GM15510 (cell line): Measurements from ENCODE around the gene COA1.

Source experiments
- POLR2A ChIP-seq: IDR thresholded peaks from 3 replicates; pipeline ENCODE4 v1.6.1; 2011; ENCODE audit warnings: borderline replicate concordance; ENCODE audit not compliant: insufficient read length; ENCODE audit errors: extremely low read depth

COA1 gene

DNA sequence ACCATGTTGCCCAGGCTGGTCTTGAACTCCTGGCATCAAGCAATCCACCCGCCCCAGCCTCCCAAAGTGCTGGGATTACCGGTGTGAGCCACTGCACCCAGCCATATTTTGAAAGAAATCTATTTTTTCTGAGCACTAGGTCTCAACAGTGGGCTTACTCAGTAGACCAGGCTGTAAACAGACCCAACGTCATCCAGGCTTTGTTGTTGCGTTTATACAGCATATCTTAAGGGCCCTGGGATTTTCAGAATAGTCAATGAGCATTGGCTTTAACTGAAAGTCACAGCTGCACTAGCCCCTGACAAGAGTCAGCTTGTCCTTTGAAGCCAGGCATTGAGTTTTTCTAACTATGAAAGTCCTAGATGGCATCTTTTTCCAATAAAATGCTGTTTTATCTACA is 96.6 kb downstream of the COA1 start:
- TF ChIP-seq POLR2A = no peak

DNA sequence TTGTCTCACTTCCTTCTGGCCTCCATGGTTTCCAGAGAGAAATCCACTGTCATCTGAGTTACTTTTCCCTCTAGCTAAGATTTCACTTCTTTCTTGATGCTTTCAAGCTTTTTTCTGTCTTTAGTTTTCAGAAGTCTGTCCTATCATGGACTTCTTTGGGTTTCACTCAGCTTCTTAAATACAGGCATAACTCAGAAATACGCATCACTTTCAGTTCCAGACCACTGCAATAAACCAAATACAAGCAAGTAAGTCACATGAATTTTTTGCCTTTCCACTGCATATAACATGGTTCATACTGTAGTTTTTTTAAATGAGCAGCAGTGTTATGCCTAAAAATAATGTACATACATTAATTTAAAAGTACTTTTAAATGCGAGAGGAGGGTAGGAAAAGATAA is 97.8 kb downstream of the COA1 start:
- no peak for TF ChIP-seq POLR2A

DNA sequence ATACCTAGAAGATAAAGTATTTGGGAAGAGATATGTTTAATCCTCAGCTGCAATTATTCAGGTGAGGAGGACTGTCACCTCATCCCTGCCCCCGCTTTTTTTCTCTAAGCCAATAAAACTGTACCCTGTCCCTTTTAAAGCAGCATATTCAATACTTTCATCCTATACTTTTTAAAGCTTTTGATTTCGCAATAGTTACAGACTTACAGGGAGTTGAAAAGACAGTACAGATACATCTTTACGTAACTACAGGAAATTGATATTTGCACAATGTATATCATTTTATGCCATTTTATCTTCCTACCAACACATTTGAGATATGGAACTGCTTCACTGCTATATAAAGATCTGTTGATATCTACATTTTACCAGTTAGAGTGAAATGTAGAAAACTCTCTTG is 98.8 kb downstream of the COA1 start:
- TF ChIP-seq POLR2A = no peak

DNA sequence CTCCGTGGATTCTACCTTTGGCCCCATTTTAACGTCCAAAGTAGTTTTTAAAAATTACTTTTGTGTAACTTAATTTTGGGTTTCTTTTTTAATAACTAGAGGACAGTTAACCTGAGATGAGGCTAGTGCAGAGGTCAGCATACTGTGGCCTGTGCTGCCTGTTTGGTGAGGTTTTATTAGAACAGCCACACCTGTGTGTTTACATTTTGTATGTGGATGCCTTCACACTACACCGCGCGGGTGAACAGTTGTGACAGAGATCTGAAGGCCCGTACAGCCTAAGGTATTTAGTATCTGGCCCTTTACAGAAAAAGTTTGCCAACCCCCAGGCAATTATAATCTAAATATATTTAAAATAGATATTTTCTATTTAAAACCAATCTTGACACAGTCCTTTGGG is 99.5 kb downstream of the COA1 start:
- no peak for TF ChIP-seq POLR2A

DNA sequence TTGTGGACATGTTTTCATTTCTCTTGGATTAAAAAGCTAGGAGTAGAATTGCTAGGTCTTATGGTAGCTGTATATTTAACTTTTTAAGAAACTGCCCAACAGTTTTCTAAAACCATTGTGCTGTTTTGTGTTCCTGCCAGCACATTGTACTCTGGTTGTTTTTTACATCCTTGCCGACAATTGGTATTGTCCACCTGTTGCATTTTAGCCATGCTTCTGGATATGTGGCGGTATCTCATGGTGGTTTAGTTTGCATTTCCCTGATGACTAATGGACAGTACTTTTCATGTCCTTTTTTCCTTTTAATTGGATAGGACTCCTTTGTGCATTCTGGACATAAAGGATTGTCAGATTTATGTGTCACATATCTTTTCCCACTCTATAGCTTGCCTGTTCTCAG is 100.9 kb downstream of the COA1 start:
- no peak for TF ChIP-seq POLR2A

DNA sequence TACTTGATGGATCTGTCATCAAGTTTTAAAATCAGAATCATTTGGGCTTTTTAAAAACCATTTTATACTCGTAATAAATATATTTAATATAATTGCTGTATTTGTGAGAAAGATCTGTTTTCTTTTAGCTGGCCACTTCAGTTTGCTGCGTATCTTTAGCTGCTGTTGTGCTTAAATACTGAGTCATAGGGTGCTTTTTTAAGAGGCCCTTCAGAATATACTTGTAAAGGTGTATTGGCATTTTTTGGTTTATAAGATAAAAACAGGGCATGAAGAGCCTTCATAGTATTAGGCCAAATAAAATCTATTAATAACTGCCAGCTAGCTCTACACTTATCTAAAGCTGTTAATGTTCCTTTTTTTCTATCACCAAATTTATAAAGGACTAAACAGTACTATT is 102.6 kb downstream of the COA1 start:
- no peak for TF ChIP-seq POLR2A

DNA sequence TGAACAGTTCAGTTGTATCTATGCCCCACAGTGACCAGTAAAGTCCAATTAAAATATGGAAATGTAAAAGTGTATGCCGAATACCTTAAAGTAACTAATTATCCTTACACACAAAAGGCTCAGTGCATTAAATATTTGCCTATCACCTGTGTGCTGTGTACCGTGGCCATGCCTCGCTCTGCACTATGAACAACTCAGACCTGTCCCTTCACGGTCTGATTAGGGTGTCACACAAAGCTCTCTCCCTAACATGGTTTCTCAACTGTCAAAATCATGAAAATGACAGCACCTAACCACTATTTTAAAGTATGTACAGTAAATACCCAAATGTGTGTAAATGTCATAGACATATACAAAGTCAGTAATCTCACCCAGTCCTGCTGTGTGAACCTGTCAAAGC is 103.3 kb downstream of the COA1 start:
- TF ChIP-seq POLR2A = no peak

DNA sequence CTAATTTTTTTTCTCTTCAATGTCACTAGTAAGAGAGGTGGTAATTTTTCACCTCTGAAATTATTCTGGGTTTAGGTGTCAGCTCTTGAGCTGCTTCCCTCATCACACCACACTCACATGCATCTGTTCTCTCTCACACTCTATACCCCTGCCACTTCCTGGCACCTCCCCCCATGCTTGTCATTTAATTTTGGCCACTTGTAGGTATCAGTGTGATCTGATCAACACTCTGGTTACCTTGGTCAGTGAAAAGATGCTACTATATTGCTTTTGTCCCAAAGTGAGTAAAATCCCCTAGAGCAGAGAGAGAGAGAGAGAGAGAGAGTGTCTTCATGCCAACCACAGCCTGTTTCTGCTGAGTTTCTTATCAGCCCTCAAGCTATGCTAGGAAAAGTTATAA is 103.9 kb downstream of the COA1 start:
- no peak for TF ChIP-seq POLR2A

DNA sequence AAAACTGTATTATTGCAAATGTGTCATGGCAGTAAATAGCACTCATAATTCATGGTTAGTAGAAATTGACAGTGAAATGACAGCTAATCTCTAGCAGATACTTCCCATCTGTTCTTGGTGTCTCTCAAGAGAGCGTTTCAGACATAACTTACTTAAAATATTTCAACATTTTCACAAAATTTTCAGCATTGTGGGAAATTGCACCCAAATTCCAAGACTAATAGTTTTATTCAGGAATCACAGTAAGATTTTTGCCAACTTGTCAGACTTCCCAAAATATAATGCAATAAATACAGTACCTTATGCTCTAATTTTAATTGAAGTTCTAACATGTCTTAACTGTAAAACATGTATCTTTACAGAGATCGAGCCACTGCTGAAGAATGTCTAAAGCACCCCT is 105.2 kb downstream of the COA1 start:
- no peak for TF ChIP-seq POLR2A

DNA sequence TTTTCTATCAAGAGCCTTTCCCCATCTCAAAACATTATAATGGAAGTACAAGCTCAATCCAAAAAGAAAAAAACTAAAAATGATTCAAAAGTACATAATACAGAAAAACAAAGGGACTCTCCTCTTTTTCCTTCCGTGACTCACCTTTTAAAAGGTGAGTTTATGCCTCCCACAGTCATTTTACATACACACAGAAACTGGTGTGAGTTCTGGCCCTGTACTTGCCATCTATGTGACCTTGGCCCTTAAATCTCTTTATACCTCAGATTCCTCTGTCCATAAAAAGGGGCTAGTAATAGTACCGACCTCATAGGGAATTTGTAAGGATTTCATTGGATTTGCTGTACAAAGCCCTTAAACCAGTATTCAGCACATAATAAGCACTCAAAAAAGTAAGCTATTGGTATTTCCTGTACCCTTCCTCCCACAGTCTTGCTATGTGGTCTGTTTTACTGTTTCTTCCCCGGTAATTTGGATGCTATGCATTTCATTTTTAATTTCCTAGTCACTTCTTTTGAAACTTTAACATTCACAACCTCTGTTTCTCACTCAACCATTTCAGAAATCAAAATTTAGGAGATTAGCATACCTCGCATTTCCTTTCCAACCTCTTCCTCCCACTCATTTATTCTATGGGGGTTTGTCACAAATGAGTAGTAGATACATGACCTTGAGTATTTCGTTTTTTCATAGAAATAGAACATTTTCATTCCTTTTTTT is 107.4 kb downstream of the COA1 start:
- TF ChIP-seq POLR2A = no peak

DNA sequence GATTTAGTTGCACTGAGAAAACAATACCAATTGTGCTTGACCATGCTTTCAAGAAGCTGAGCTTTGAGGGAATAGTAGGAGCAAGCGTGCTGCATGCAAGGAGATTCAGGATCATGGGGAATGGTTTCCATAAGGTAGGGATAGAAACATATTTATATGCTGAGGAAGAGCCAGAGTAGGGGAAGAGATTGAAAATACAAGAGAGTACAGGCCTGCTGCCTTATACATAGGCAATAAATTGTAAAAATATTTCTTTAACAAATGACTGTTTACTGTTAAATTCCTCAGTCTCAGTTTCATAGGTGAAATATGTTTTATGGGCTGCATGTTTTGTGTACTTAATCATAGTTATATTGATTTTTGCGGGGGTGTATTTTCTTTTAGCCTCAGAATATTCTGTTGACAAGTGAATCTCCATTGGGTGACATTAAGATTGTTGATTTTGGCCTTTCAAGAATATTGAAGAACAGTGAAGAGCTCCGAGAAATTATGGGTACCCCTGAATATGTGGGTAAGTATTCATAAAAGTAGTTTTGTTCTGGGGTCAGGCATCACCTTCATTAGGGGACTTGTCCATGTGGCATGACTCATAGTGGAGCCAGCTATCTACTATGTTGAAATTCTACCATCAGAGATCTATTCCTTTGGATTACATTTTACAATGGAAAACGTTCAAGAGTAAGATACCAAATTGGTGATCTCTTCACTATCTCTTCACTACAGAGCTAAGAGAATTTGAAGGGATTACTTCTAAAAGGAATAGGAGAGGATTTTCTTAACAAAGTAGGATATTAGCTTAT is 109.9 kb downstream of the COA1 start:
- TF ChIP-seq POLR2A = no peak

DNA sequence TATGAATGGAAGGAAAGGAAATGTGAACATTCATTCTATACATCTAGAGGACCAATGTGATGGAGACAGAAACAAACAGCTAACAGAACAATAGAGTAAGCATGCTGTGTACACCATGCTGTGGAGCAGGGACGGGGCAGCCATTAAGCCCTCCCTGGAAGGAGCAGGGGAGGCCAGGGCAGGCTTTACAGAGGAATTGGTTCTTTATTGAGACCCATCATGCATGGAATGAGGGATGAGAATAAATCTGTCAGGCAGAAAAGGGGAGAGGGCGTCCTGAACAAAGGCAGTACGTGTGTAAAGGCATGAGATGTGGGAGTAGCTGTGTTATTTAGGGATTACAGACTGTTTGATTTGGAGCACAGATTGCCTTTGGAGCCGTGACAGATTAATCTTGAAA is 111.2 kb downstream of the COA1 start:
- TF ChIP-seq POLR2A = no peak

DNA sequence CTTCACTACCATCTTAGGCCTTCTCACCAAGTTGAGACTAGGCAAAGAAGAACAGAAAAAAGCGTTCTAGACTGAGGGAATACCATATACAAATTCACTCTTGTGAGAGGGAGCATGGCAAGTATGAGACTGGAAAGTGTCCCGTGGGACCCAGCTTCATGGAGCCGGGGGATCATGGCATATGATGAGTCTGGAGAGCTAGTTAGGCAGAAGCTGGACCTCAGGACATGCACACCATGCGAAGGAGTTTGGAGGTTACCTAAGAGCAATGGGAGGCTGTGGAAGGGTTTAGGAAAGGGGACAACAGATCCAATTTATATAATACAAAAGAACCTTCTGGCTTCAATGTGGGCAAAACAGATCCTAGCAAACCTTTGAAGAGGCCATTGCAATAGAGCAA is 112.3 kb downstream of the COA1 start:
- no peak for TF ChIP-seq POLR2A

DNA sequence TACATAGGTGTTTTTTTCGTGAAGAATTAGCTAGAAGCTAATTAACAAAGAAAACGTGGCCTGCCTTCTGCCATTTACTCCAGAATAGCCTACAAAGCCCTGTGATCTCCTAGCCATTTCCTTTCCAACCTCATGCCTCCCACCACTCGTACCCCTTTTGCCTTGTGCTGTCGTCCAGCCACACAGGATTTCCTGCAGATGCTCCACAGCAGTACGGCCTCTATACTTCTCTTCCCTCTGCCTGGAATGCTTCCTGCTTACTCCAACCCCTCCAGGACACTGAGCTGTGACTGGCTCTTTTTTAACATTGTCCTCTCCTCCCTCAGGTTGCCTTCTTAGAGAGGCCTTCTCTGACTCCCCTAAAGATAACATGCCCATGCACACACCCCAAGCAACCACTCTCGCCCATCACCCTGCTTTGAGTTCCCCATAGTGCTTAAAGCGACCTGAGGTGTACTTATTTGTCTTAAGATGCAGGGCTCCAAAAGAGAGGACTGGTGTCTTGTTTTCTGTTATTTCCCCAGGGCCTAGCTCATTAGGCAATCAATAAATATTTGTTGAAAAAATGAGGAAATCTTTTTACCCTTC is 113.7 kb downstream of the COA1 start:
- no peak for TF ChIP-seq POLR2A
